H1 (cell line): Measurements from ENCODE around the gene ACTL7A. TPM values are rescaled to one million over a fixed set of nuclear protein-coding genes. Genes with fewer than 3 reads are reported as not detected.

Experiments
- CTCF ChIA-PET: fragments of 300-600 bp; sonication (Branson Sonifier 250); formaldehyde crosslinking; loops from one replicate; lab custom pipeline; 2021; ENCODE audit not compliant: partially characterized antibody; lab: Charles Lee
- POLR2A ChIA-PET: fragments of 300-600 bp; sonication (Branson Sonifier 250); formaldehyde crosslinking; loops from one replicate; lab custom pipeline; 2021; ENCODE audit warnings: inconsistent platforms; ENCODE audit not compliant: partially characterized antibody; lab: Charles Lee
- DNase-seq, 2 experiments: peaks; one replicate each; pipeline versions ENCODE4 v3.0.0 to v3.0.0-alpha.2; 2010 to 2022; ENCODE audit warnings: low spot score in 2 of 2, low read depth in 1 of 2, mixed read lengths in 1 of 2
- FAIRE-seq: peaks from 2 replicates; lab custom pipeline; 2011; peaks lifted over from hg19 to GRCh38; lab: Jason Lieb, UNC
- H2AFZ ChIP-seq: 2 replicates; pipeline ENCODE4 v1.8.1; 2012; ENCODE audit warnings: low read length, inconsistent platforms
- H2AK5ac ChIP-seq: 2 replicates; pipeline ENCODE4 v1.6.1; 2013; ENCODE audit warnings: low read depth, low read length
- H2BK120ac ChIP-seq: replicated peaks from 2 replicates; pipeline ENCODE3; 2013; ENCODE audit warnings: low read depth, low read length, inconsistent platforms
- H2BK12ac ChIP-seq: 2 replicates; pipeline ENCODE4 v1.6.1; 2013; ENCODE audit warnings: low read depth, low read length
- H2BK15ac ChIP-seq: 2 replicates; pipeline ENCODE4 v1.6.1; 2013; ENCODE audit warnings: low read length
- H2BK20ac ChIP-seq: 2 replicates; pipeline ENCODE4 v1.6.1; 2013; ENCODE audit warnings: low read length
- H2BK5ac ChIP-seq: 2 replicates; pipeline ENCODE4 v1.6.1; 2013; ENCODE audit warnings: low read depth, low read length
- H3K14ac ChIP-seq: 2 replicates; pipeline ENCODE4 v1.6.1; 2013; ENCODE audit warnings: inconsistent platforms; ENCODE audit not compliant: insufficient read length
- H3K18ac ChIP-seq: 2 replicates; pipeline ENCODE4 v1.6.1; 2013; ENCODE audit warnings: low read length; ENCODE audit errors: extremely low read depth
- H3K23ac ChIP-seq: 2 replicates; pipeline ENCODE4 v1.6.1; 2013; ENCODE audit warnings: inconsistent platforms; ENCODE audit not compliant: insufficient read length
- H3K23me2 ChIP-seq: 2 replicates; pipeline ENCODE4 v1.6.1; 2013; ENCODE audit warnings: low read depth, low read length
- H3K27ac ChIP-seq: 2 replicates; pipeline ENCODE4 v1.6.1; 2011; ENCODE audit warnings: low read depth, low read length, inconsistent platforms
- H3K27me3 ChIP-seq, 4 experiments: replicated peaks in 1 of 4; 1 replicate in 1 of 4; 2 replicates in 3 of 4; pipeline versions ENCODE4 v1.6.1 to v1.8.1; 2011 to 2013; ENCODE audit warnings: low read length in 3 of 4, mild to moderate bottlenecking in 3 of 4, inconsistent platforms in 2 of 4, mixed read lengths in 2 of 4, moderate library complexity in 1 of 4; ENCODE audit not compliant: control insufficient read depth in 3 of 4, insufficient read depth in 3 of 4; ENCODE audit errors: extremely low read depth in 1 of 4
- H3K36me3 ChIP-seq, 4 experiments: 2 replicates each; pipeline versions ENCODE4 v1.6.1 to v1.8.1; 2011 to 2013; ENCODE audit warnings: mild to moderate bottlenecking in 4 of 4, low read length in 3 of 4, moderate library complexity in 2 of 4, control low read depth in 1 of 4, inconsistent platforms in 1 of 4; ENCODE audit not compliant: insufficient read depth in 4 of 4, control insufficient read depth in 2 of 4
- H3K4ac ChIP-seq: replicated peaks from 2 replicates; pipeline ENCODE3; 2013; ENCODE audit warnings: low read length, low read depth, mixed read lengths, inconsistent platforms; ENCODE audit not compliant: insufficient read length
- H3K4me1 ChIP-seq, 4 experiments: replicated peaks in 1 of 4; 1 replicate in 1 of 4; 2 replicates in 3 of 4; pipeline versions ENCODE4 v1.6.1 to v1.8.1; 2011 to 2013; ENCODE audit warnings: low read length in 3 of 4, inconsistent platforms in 2 of 4, mixed read lengths in 1 of 4; ENCODE audit not compliant: insufficient read depth in 4 of 4, control insufficient read depth in 3 of 4
- H3K4me2 ChIP-seq, 2 experiments: 2 replicates each; pipeline versions ENCODE4 v1.6.1 to v1.8.1; 2011 to 2013; ENCODE audit warnings: low read depth in 2 of 2, low read length in 2 of 2, control low read depth in 1 of 2, inconsistent platforms in 1 of 2, mild to moderate bottlenecking in 1 of 2; ENCODE audit not compliant: insufficient read depth in 1 of 2
- H3K4me3 ChIP-seq, 4 experiments: fragments of 200-600, 300-600 bp in 1 of 4; sonication (generic), shearing (Covaris generic), sonication (Bioruptor Twin) in 1 of 4; 2 replicates each; pipeline versions ENCODE4 v1.5.1 to v1.8.1; 2011 to 2016; ENCODE audit warnings: low read length in 4 of 4, low read depth in 3 of 4, control low read depth in 2 of 4, inconsistent platforms in 2 of 4, mild to moderate bottlenecking in 2 of 4, mixed read lengths in 1 of 4, moderate library complexity in 1 of 4; ENCODE audit not compliant: insufficient read depth in 2 of 4; ENCODE audit errors: extremely low read depth in 1 of 4
- H3K56ac ChIP-seq: replicated peaks from 2 replicates; pipeline ENCODE3; 2013; ENCODE audit warnings: low read depth, mild to moderate bottlenecking, mixed read lengths, low read length, inconsistent platforms; ENCODE audit not compliant: insufficient read length
- H3K79me1 ChIP-seq: 2 replicates; pipeline ENCODE4 v1.6.1; 2013; ENCODE audit warnings: low read depth, low read length, control low read depth
- H3K79me2 ChIP-seq, 2 experiments: 2 replicates each; pipeline versions ENCODE4 v1.6.1 to v1.8.1; 2012 to 2013; ENCODE audit warnings: low read length in 2 of 2, mild to moderate bottlenecking in 2 of 2, inconsistent platforms in 1 of 2; ENCODE audit not compliant: insufficient read depth in 2 of 2, control insufficient read depth in 1 of 2
- H3K9ac ChIP-seq, 4 experiments: replicated peaks in 1 of 4; 1 replicate in 1 of 4; 2 replicates in 3 of 4; pipeline versions ENCODE4 v1.6.1 to v1.8.1; 2011 to 2013; ENCODE audit warnings: low read depth in 3 of 4, low read length in 3 of 4, control low read depth in 2 of 4, mild to moderate bottlenecking in 2 of 4, moderate library complexity in 2 of 4, inconsistent platforms in 1 of 4; ENCODE audit errors: extremely low read depth in 1 of 4
- H3K9me3 ChIP-seq, 2 experiments: 2 replicates each; pipeline versions ENCODE4 v1.6.1 to v1.8.1; 2012 to 2013; ENCODE audit warnings: mild to moderate bottlenecking in 2 of 2, moderate library complexity in 2 of 2, control low read depth in 1 of 2, inconsistent platforms in 1 of 2, low read depth in 1 of 2, low read length in 1 of 2, mixed read lengths in 1 of 2; ENCODE audit not compliant: insufficient read depth in 2 of 2
- H4K20me1 ChIP-seq, 2 experiments: replicated peaks in 1 of 2; 2 replicates each; pipeline versions ENCODE3 to v1.8.1; 2011 to 2013; ENCODE audit warnings: inconsistent platforms in 2 of 2, low read length in 2 of 2, mild to moderate bottlenecking in 1 of 2; ENCODE audit not compliant: insufficient read depth in 2 of 2, control insufficient read depth in 1 of 2
- H4K5ac ChIP-seq: 2 replicates; pipeline ENCODE4 v1.6.1; 2013; ENCODE audit warnings: low read length, low read depth, mixed read lengths, inconsistent platforms; ENCODE audit not compliant: insufficient read length
- H4K8ac ChIP-seq: 2 replicates; pipeline ENCODE4 v1.8.0; 2013; ENCODE audit warnings: mild to moderate bottlenecking, moderate library complexity, low read length, inconsistent platforms; ENCODE audit not compliant: insufficient read depth; ENCODE audit errors: extremely low read depth
- H4K91ac ChIP-seq: replicated peaks from 2 replicates; pipeline ENCODE3; 2013; ENCODE audit warnings: low read length, mixed read lengths, inconsistent platforms; ENCODE audit not compliant: insufficient read length
- GABPA ChIP-seq: IDR thresholded peaks from 2 replicates; pipeline ENCODE4 v1.6.1; 2011; ENCODE audit warnings: mild to moderate bottlenecking, low read length, moderate library complexity, borderline replicate concordance; ENCODE audit not compliant: insufficient read depth
- HDAC2 ChIP-seq, 2 experiments: fragments of 300-600 bp in 1 of 2; sonication (generic) in 1 of 2; IDR thresholded peaks; 2 replicates each; pipeline ENCODE4 v1.6.1; 2011 to 2012; ENCODE audit warnings: low read depth in 2 of 2, low read length in 2 of 2, mild to moderate bottlenecking in 2 of 2, moderate library complexity in 2 of 2, borderline replicate concordance in 1 of 2, inconsistent platforms in 1 of 2
- KDM5A ChIP-seq: fragments of 200-600 bp; IDR thresholded peaks from 2 replicates; pipeline ENCODE4 v1.7.1; 2012; ENCODE audit warnings: mild to moderate bottlenecking, low read length, inconsistent platforms, mixed read lengths
- NRF1 ChIP-seq: IDR thresholded peaks from 2 replicates; pipeline ENCODE4 v1.6.1; 2011; ENCODE audit warnings: mild to moderate bottlenecking, low read depth, low read length, improper control_type of control experiment
- RBBP5 ChIP-seq: IDR thresholded peaks from 2 replicates; pipeline ENCODE4 v1.7.1; 2012; ENCODE audit warnings: low read depth, mild to moderate bottlenecking, inconsistent platforms, low read length, moderate library complexity, borderline replicate concordance
- RNF2 ChIP-seq: fragments of 200-900, 300-1000 bp; sonication (generic); IDR thresholded peaks from 2 replicates; pipeline ENCODE4 v1.7.1; 2016; ENCODE audit warnings: borderline replicate concordance, low read depth, mild to moderate bottlenecking, antibody characterized with exemption, low read length; ENCODE audit not compliant: poor library complexity, severe bottlenecking; ENCODE audit errors: missing control alignments
- SAP30 ChIP-seq: fragments of 300-600 bp; sonication (generic); IDR thresholded peaks from 2 replicates; pipeline ENCODE4 v1.7.1; 2012; ENCODE audit warnings: low read length, moderate library complexity, mild to moderate bottlenecking, inconsistent platforms; ENCODE audit not compliant: insufficient read depth, insufficient replicate concordance
- SP2 ChIP-seq: IDR thresholded peaks from 2 replicates; pipeline ENCODE4 v1.6.1; 2012; ENCODE audit warnings: mild to moderate bottlenecking, low read length, inconsistent platforms
- SP4 ChIP-seq: IDR thresholded peaks from 2 replicates; pipeline ENCODE4 v1.6.1; 2012; ENCODE audit warnings: low read length, inconsistent platforms
- SUZ12 ChIP-seq: fragments of 200-600 bp; sonication (generic); IDR thresholded peaks from 2 replicates; pipeline ENCODE4 v1.6.1; 2012; ENCODE audit warnings: mild to moderate bottlenecking, inconsistent platforms, low read length, moderate library complexity, mixed read lengths
- TAF7 ChIP-seq: optimal IDR thresholded peaks from 2 replicates; pipeline ENCODE3; 2011; ENCODE audit warnings: low read depth, mild to moderate bottlenecking, inconsistent platforms, low read length, moderate library complexity, borderline replicate concordance
- TBP ChIP-seq: IDR thresholded peaks from 2 replicates; pipeline ENCODE4 v1.6.1; 2011; ENCODE audit warnings: low read depth, low read length, improper control_type of control experiment
- WGBS, 2 experiments: shearing (Covaris generic) in 1 of 2; methylation state at CpG; one replicate each; pipeline versions ENCODE4 v1.1.6 to v1.1.7; 2013 to 2015; ENCODE audit warnings: low lambda C conversion rate in 2 of 2, mixed read lengths in 2 of 2, inconsistent platforms in 1 of 2, low coverage in 1 of 2, missing lambda C conversion rate in 1 of 2; ENCODE audit not compliant: insufficient replicate concordance in 2 of 2, insufficient coverage in 1 of 2, insufficient read length in 1 of 2; ENCODE audit errors: extremely low coverage in 1 of 2, missing lambda C conversion rate in 1 of 2; 5-methylcytosine and 5-hydroxymethylcytosine counted together
- polyA plus RNA-seq, 7 experiments: library from polyadenylated mRNA; depleted of rRNA in 3 of 7; stranded (reverse) in 5 of 7; unstranded in 2 of 7; fragments of >200 nt in 5 of 7; fragments of 200-250 nt in 2 of 7; gene quantifications; 1 replicate in 5 of 7; 2 replicates in 1 of 7; 4 replicates in 1 of 7; pipeline versions ENCODE4 v1.2.1 to v1.2.3, GENCODE V29; 2011 to 2013; ENCODE audit warnings: missing spikeins in 2 of 7, mixed read lengths in 2 of 7
- total RNA-seq: library from RNA; stranded (reverse); fragmentation: NEBNext Ultra II Directional; extraction: Animal tissue kit (Norgen Biotek cat#: 25700); gene quantifications from 2 replicates; pipeline ENCODE4 v1.2.1, GENCODE V29; 2021
- TF ChIP-seq, protein P1 (sequence below): IDR thresholded peaks from 2 replicates; pipeline ENCODE4 v1.6.1; 2011; ENCODE audit warnings: low read depth, mild to moderate bottlenecking, low read length; ENCODE audit not compliant: insufficient read depth

The ACTL7A gene
- total and polyA plus RNA-seq, 2 of the 8 experiments (the other 6 are each of a cell fraction or from before 2014, with no cell fraction given): not detected

DNA sequence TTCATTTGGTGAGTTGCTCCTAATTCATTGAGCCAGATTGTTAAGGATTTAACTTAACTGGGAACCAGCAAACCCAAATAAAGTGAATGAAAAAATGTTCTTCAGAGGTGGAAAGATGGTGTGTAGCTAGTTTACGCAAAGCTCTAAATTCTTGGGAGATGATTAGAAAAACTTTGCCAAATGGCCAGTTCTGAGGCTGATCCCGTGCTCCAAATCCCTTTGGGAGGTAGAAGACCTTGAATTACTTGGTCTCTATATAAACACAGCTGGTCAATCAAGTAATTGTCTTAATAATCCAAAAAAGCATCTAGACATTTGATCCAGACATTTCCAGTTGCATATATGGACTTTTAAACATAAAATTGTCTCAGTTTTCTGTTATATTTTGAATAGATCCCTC lies 17.7 kb upstream of the ACTL7A start:
- Histone ChIP-seq H2BK5ac (no peak overlapping the region), H3K4me3 (no peak overlapping the region), H3K27ac (no peak overlapping the region), H4K20me1 (no peaks in the 10 kb centered on the region), H2BK120ac (no peak overlapping the region), H2BK12ac (no peak overlapping the region), H3K27me3 (no peaks in the 10 kb centered on the region), H2AK5ac (no peak overlapping the region), H3K18ac (no peak overlapping the region), H3K36me3 (no peaks in the 10 kb centered on the region), H4K8ac (no peak overlapping the region), H3K23ac (no peak overlapping the region), H3K9ac (no peak overlapping the region), H3K4me1 (no peaks in the 10 kb centered on the region), H4K5ac (no peak overlapping the region), H2BK15ac (no peak overlapping the region), H3K79me1 (no peaks in the 10 kb centered on the region), H3K4me2 (no peak overlapping the region), H3K79me2 (no peaks in the 10 kb centered on the region), H3K56ac (no peak overlapping the region), H4K91ac (no peak overlapping the region), H3K14ac (no peak overlapping the region), H3K9me3 (peaks cover 0 to 3% of the 10 kb centered on the region in 2 experiments; a peak in 1 of 4 replicates), H3K4ac (no peak overlapping the region), H2AFZ (no peak overlapping the region), H2BK20ac (no peak overlapping the region), H3K23me2 (no peaks in the 10 kb centered on the region)
- ChIA-PET CTCF (interaction anchor here (0.6 to 1.5 kb wide), 3 partner anchors 9 to 1416 kb away, joined by 3 to 6 read pairs (median 4); no protein-coding TSS in a partner anchor), POLR2A (no interaction called here)
- DNase-seq (no peak), FAIRE-seq (no peak)
- 92% methylated on average over 2 of the region's 2 CpGs; no CpG with 5 or more reads in 1 of the 2 experiments for WGBS, 2 experiments
- no peak for TF ChIP-seq NRF1
- no peak for TF ChIP-seq RBBP5
- TF ChIP-seq TBP: no peak
- no peak for TF ChIP-seq SP4
- TF ChIP-seq GABPA: no peak
- TF ChIP-seq, protein P1, sequence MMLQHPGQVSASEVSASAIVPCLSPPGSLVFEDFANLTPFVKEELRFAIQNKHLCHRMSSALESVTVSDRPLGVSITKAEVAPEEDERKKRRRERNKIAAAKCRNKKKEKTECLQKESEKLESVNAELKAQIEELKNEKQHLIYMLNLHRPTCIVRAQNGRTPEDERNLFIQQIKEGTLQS: no peak
- no peak for TF ChIP-seq SUZ12
- no peak for TF ChIP-seq TAF7
- no peak for TF ChIP-seq SP2
- no peak for TF ChIP-seq KDM5A
- TF ChIP-seq SAP30: no peak
- TF ChIP-seq HDAC2 (IDR thresholded peaks at IDR 0.05; ENCODE audit: borderline replicate concordance in 1 of 2, low read depth in 2 of 2, low read length in 2 of 2): no peak
- no peak for TF ChIP-seq RNF2
